HUES6 (cell line): ENCODE measurements around the gene ACER3.
"Not testable (repeated sequence)": the region's sequence is repeated elsewhere in the genome, so short reads cannot be mapped to it uniquely, and the experiment has no call there.

Experiments
- H3K27ac ChIP-seq: 2 replicates; pipeline ENCODE4 v1.7.0; 2013; ENCODE audit warnings: low read depth, mild to moderate bottlenecking, low read length, inconsistent platforms
- H3K27me3 ChIP-seq: 2 replicates; pipeline ENCODE4 v1.6.1; 2013; ENCODE audit warnings: low read length; ENCODE audit not compliant: control insufficient read depth, insufficient read depth
- H3K36me3 ChIP-seq: 2 replicates; pipeline ENCODE4 v1.6.1; 2013; ENCODE audit warnings: low read length; ENCODE audit not compliant: control insufficient read depth, insufficient read depth
- H3K4me1 ChIP-seq: 2 replicates; pipeline ENCODE4 v1.6.1; 2013; ENCODE audit warnings: low read length; ENCODE audit not compliant: control insufficient read depth, insufficient read depth
- H3K4me3 ChIP-seq: 2 replicates; pipeline ENCODE4 v1.5.1; 2013; ENCODE audit warnings: low read depth, low read length
- H3K9ac ChIP-seq: one replicate; pipeline ENCODE4 v1.6.1; 2013; ENCODE audit warnings: mild to moderate bottlenecking, low read length
- H3K9me3 ChIP-seq: 2 replicates; pipeline ENCODE4 v1.6.1; 2013; ENCODE audit warnings: low read depth, low read length; ENCODE audit not compliant: control insufficient read depth, insufficient read depth

ACER3 gene

DNA sequence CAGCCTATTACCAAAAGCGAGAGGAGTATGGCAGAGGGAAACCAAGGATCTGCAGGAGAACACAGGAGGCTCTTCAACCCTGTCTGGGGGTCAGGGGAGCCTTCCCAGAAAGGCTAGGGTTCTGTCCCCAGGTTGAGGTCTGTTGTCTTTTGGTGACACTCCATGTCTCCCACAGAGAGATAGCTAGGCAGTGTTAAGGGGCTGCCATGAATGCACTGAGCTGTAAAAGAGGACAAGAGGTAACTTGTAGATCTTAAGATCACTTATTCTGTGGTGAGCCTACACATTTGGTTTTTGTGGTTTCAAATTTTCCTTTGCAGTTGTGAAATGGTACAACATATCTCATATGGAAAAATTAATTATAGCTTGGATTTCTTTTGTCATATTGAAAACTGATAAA is 6.0 kb upstream of the ACER3 start:
- H3K36me3 ChIP-seq, result no peaks in the 10 kb centered on the region
- no peak overlapping the region for H3K27ac ChIP-seq
- H3K27me3 ChIP-seq, result 0 out of 2 replicates have a peak, but pooled peaks cover 3% of the 10 kb centered on the region
- no peak overlapping the region for H3K4me3 ChIP-seq
- peaks cover 3% of the 10 kb centered on the region; the same call in 1 of the 2 replicates for H3K4me1 ChIP-seq
- no peaks in the 10 kb centered on the region for H3K9me3 ChIP-seq
- no peak overlapping the region for H3K9ac ChIP-seq

DNA sequence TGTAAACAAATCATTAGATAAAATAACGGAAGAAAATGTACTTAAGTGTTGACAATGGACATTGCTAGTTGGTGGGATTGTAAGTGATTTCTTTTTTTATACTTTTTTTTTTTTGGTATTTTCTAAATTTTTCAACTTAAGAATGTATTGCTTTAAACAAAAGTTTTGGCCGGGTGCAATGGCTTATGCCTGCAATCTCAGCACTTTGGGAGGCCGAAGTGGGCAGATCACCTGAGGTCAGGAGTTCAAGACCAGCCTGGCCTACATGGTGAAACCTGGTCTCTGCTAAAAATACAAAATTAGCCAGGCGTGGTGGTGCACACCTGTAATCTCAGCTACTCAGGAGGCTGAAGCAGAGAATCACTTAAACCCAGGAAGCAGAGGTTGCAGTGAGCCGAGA is 5.0 kb upstream of the ACER3 start:
- not testable (repeated sequence) for H3K9me3 ChIP-seq, H3K27me3 ChIP-seq, H3K9ac ChIP-seq, H3K4me3 ChIP-seq, H3K27ac ChIP-seq, H3K36me3 ChIP-seq
- H3K4me1 ChIP-seq, result peaks cover 10% of the 10 kb centered on the region

DNA sequence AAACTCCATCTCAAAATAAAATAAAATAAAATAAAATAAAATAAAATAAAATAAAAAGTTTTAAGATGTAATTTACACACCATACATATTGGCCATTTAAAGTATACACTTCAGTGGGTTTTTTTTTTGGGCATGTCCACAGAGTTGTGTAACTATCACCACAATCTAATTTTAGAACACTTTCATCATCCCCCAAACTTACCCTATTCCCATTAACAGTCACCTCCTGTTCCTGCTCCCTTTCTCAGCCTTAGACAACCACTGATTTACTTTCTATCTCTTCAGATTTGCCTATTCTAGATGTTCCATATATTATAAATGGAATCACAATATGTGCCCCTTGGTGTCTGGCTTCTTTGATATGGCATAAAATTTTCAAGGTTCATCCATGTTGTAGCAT is 4.6 kb upstream of the ACER3 start:
- Histone ChIP-seq H3K4me1 (peaks cover 10% of the 10 kb centered on the region), H3K9me3 (no peaks in the 10 kb centered on the region), H3K36me3 (no peaks in the 10 kb centered on the region), H3K4me3 (no peak overlapping the region), H3K9ac (no peak overlapping the region), H3K27me3 (no peaks in the 10 kb centered on the region), H3K27ac (no peak overlapping the region)

DNA sequence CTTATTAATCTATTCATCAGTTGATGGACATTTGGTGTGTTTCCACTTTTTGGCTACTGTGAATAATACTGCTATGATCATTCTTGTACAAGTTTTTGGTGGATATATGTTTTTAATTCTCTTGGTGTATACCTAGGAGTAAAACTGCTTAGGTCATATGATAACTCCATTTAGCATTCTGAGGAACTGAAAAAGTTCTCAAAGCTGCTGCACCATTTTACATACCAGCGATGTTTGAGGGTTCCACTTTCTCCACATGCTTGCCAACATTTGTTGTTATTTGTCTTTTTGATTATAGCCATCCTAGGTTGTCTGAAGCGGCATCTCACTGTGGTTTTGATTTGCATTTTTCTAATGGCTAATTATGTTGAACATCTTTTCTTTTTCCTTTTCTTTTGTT is 4.1 kb upstream of the ACER3 start:
- H3K9ac ChIP-seq, result no peak overlapping the region
- H3K27me3 ChIP-seq, result no peaks in the 10 kb centered on the region; the same call in 1 of the 2 replicates
- no peaks in the 10 kb centered on the region for H3K9me3 ChIP-seq
- no peak overlapping the region for H3K27ac ChIP-seq
- H3K4me3 ChIP-seq, result no peak overlapping the region
- H3K36me3 ChIP-seq, result no peaks in the 10 kb centered on the region
- H3K4me1 ChIP-seq, result peaks cover 13% of the 10 kb centered on the region

DNA sequence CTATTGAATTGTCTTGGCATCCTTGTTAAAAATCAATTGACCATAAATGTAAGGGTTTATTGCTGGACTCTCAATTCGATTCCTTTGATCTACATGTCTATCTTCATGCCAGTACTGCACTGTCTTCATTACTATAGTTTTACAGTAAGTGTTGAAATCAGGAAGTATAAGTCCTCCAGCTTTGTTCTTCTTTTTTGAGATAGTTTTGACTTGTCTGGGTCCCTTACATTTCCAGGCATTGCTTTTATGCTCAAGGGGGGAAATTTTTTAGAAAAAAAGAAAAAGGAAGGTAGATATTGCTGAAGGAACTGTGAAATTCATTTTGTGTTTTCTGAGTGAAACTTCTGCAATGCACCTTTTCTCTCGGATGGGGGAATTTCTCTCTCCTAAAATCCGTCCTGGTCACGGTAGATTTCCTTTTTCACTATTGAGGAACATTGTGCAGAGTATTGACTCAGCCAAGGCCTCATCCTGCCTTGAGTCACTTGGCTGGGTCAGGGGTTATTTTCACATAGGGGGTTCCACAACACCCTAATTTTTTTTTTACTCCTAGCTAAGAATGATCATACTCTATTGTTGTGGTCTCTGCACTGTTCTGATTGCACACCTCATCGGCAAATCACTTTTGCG is 2.8 kb upstream of the ACER3 start:
- no peaks in the 10 kb centered on the region for H3K36me3 ChIP-seq
- H3K9ac ChIP-seq, result no peak overlapping the region
- peaks cover 17% of the 10 kb centered on the region for H3K4me1 ChIP-seq
- no peak overlapping the region for H3K27ac ChIP-seq
- H3K4me3 ChIP-seq, result no peak overlapping the region
- H3K27me3 ChIP-seq, result no peaks in the 10 kb centered on the region; the same call in 1 of the 2 replicates
- H3K9me3 ChIP-seq, result no peaks in the 10 kb centered on the region

DNA sequence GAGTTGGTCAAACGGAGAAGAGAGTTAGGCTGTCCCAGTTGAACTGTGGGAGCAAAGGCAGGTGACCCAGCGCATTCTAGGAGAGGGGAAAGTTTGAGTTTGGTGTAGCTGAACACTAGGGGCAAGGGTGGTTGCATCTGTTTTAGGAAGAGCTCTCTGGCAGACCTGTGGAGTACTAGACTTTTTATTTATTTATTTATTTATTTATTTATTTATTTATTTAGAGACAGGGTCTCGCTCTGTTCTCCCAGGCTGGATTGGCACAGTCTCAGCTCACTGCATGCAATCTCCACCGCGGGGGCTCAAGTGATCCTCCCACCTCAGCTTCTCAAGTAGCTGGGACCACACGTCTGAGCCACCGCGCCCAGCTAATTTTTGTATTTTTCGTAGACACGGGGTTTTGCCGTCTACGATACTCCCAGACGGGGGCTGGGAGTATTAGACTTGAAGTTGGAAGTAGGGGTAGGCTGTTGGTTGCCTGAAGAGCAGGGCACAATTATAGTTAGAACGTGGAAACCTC is 950 bp upstream of the ACER3 start:
- Histone ChIP-seq H3K4me1 (peaks cover 17% of the 10 kb centered on the region), H3K9me3 (no peaks in the 10 kb centered on the region), H3K36me3 (no peaks in the 10 kb centered on the region), H3K27me3 (no peaks in the 10 kb centered on the region; the same call in 1 of the 2 replicates), H3K27ac (no peak overlapping the region), H3K9ac (no peak overlapping the region), H3K4me3 (peak overlapping the region; percentile 58; the same call in 1 of the 2 replicates)

DNA sequence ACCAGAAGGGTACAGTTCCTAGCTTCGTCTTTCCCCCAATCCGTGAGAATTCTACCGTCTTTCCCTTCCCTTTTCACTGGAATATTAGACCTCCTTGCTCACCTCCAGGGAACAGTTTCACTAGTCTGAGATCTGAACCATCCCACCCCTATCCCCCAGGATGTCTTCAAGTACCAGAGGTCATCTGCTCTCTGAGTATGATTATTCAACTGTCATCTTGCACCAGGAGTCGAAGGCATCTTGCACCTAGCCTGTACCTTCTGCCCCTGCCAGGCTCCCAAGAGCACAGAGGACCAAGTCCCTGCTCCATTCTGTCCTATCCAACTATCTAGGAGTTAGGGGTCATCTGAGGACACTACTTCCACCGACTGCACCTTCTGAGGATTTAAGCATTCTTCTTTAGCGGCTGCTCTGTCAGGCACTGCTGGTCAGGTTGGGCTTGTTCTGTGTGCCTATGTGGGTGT is 804 bp downstream of the ACER3 start:
- Histone ChIP-seq H3K27ac (no peak overlapping the region), H3K9me3 (no peaks in the 10 kb centered on the region)

DNA sequence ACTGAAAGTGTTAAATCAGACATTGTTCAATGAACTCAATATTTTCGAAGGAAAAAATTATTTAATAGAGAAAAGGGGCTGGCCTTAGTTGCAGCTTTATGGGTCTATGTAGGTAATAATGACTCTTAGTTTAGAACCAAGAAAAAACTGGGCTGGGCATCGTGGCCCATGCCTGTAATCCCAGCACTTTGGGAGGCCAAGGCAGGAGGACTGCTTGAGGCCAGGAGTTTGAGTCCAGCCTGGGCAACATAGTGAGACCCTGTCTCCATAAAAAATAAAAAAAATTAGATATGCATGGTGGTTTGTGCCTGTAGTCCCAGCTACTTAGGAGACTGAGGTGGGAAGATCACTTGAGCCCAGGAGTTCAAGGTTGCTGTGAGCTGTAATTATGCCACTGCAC is 2.1 kb downstream of the ACER3 start:
- H3K9me3 ChIP-seq, H3K36me3 ChIP-seq, H3K27me3 ChIP-seq, H3K4me3 ChIP-seq, H3K27ac ChIP-seq, H3K9ac ChIP-seq: not testable (repeated sequence)
- peaks cover 17% of the 10 kb centered on the region for H3K4me1 ChIP-seq

More for the DNA sequence above, 804 bp downstream of the ACER3 start:
- Histone ChIP-seq H3K36me3 (no peaks in the 10 kb centered on the region), H3K9ac (peak overlapping the region; percentile 85), H3K27me3 (no peaks in the 10 kb centered on the region; the same call in 1 of the 2 replicates), H3K4me1 (peaks cover 17% of the 10 kb centered on the region), H3K4me3 (peak overlapping the region; percentile 86)

DNA sequence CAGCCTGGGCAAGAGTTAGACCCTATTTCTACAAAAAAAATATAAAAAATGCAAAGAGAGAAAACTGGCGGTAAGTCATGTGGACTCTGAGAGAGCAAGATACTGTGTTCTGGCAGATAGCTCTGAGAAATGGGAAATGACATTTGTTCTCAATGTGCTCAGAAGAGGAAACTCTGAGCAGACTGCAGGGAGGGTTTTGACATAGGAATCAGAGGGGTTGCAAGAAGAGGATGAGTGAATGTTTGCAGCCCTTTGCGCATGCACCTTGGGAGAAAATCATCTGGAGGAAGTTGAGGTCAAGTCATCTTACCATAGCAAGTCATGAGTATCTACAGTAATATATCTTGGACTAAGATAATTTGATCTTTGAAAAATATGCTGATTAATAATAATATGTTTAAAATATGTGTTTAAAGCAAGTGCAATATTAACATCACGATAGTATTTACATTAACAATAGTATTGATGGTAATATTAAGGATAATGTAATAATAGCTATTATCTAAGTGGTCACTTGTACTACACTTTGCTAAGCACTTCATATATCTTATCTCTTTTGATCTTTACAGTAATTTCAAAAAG is 2.6 kb downstream of the ACER3 start:
- H3K4me1 ChIP-seq, result peaks cover 17% of the 10 kb centered on the region
- no peaks in the 10 kb centered on the region; the same call in 1 of the 2 replicates for H3K27me3 ChIP-seq
- no peak overlapping the region for H3K4me3 ChIP-seq

DNA sequence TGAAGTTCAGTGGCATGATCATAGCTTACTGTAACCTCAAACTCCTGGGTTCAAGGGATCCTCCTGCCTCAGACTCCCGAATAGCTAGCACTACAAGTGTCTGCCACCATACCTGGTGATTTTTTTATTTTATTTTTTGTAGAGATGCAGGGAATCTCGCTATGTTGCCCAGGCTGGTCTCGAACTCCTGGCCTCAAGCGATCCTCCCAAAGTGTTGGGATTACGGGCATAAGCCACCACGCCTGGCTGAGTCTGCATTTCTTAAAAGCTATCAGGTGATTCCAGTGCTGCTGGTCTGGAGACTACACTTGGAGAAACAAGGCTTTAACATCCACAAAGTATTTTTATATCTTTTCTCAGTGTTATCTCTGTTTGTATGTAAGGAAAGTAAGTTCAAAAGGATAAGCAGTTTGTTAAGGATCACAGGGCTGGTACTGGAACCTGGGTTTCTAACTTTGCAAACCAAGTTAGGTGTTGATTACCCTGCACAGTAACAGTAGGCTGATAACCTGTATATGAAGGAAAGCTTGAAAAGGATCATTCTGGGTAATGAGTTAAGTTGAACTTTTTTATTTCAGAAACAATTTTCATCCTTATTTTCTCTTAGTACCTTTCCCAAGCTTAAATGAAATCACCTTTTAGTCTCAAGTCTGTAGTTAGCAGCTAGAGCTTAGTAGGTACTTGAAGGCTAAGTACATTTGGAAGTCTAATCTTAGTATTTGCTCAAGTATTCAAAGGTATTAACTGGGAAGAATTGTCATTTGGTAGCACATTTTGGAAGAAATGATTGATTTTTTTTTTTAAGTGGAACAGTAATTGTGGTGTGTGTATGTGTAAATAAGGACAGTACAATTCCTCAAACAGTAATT is 12.5 kb downstream of the ACER3 start:
- Histone ChIP-seq H3K9ac (no peak overlapping the region), H3K9me3 (no peaks in the 10 kb centered on the region), H3K27ac (no peak overlapping the region)

More for the DNA sequence above, 2.6 kb downstream of the ACER3 start:
- H3K27ac ChIP-seq, result no peak overlapping the region
- no peaks in the 10 kb centered on the region for H3K36me3 ChIP-seq
- H3K9ac ChIP-seq, result no peak overlapping the region
- H3K9me3 ChIP-seq, result no peaks in the 10 kb centered on the region

DNA sequence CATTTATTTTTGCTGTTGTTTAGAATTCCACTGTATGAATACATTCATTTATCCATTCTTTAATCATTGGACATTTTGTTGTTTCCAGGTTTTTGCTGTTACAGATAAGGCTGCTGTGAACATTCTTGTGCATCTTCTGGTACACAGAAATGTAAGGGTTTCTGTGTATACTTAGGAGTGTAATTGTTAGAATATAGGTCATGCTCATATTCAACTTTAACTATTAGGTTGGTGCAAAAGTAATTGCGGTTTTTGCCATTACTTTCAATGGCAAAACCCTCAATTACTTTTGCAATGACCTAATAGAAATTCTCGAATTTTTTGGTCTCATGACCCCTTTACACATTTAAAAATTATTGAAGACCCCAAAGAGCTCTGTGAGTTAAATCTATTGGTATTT is 17.3 kb downstream of the ACER3 start:
- Histone ChIP-seq H3K4me1 (no peaks in the 10 kb centered on the region), H3K36me3 (no peaks in the 10 kb centered on the region), H3K27me3 (no peaks in the 10 kb centered on the region), H3K9ac (no peak overlapping the region), H3K27ac (no peak overlapping the region), H3K4me3 (no peak overlapping the region), H3K9me3 (no peaks in the 10 kb centered on the region)

More for the DNA sequence above, 12.5 kb downstream of the ACER3 start:
- Histone ChIP-seq H3K4me1 (no peaks in the 10 kb centered on the region), H3K27me3 (no peaks in the 10 kb centered on the region), H3K36me3 (no peaks in the 10 kb centered on the region), H3K4me3 (no peak overlapping the region)
